CD4-positive, alpha-beta T cell treated with Interleukin-15 for 4 hours (primary cell): ENCODE data around the gene NEB.
"Not testable (repeated sequence)": the region's sequence is repeated elsewhere in the genome, so short reads cannot be mapped to it uniquely, and the experiment has no call there.

Experiments used
- DNase-seq: peaks from one replicate; pipeline ENCODE4 v3.0.0-alpha.2; 2020; ENCODE audit warnings: low spot score

Gene NEB

DNA sequence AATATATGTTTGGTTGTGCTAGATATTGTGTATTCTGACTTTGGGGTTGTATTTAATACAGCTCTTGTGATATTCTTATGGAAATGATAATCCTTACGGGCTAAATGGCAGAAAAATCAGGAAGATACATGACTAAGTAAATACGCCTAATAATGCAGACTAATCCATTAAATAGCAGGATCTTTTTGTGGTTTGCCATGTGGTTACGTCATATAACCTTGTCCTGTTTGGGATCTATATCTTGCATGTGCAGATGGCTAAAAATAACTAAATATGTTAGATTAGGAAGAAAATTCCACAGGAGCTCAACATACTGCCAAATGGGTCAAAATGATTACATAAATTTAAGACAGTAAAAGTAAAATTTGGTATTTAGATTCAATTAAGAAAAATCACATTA is 83.0 kb downstream of the NEB start:
- DNase-seq, result no peak

DNA sequence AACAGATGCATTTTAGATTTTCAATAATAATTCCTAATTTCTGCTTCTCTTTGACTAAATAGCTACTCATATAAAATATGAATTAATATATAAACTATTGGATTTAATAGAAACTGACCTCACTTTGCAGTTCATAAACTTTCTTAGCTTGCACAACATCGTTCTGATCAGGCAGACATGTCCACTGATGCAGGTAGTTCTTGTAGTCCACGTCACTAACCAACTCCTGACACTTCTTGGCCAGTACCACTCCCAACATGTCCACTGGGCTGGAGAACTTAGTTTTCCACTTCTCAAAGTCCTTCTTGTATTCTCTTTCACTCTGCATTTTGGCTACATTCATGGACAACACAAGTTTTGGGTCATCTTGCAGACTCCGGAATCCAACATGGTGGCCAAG is 83.8 kb downstream of the NEB start:
- no peak for DNase-seq

DNA sequence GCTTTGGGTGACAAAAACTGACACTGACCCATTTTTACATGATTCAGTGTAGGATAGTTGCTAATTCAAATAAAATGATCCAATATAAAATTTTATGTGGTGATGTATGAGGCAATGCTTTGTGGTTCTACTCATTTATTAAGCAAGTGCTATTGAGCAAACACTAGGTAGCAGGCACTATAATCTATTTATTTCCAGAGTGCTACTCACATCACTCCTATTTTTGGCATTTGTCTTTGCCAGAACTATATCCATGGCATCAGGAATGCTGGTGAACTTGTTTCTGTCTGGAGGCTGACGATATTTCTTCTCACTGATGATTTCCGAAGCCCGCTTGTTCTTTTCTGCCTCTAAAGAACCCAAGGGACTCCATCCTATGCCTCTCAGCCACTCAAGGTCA is 84.3 kb downstream of the NEB start:
- no peak for DNase-seq

DNA sequence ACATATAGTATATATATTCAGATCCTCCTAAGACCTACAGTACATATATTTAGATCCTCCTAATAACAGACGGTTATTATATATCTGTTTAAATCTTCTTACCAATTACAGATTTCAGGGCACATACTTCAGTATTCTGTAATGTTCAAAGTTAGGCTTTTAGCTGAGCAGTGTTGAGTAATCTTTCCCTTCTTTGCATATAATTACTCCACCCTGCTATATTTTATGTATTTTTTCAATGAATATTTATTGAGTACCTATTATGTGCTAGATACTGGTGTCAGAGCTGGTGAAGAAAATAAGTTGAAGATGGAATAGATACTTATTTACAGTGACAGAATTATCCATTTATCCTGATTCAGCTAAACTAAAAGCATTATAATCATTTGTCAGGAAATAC is 84.9 kb downstream of the NEB start:
- no peak for DNase-seq

DNA sequence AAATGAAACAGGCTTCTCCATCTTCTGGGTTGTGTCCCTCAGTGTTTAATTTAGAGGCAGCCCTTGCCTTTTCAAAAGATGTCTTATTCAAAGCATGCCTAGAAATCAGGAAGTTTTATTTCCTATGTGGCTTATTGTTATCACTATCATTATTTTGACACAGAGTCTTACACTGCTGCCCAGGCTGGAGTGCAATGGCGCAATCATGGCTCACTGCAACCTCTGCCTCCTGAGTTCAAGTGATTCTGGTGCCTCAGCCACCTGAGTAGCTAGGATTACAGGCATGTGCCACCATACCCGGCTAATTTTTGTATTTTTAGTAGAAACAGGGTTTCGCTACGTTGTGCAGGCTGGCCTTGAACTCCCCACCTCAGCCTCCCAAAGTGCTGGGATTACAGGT is 87.8 kb downstream of the NEB start:
- DNase-seq, result not testable (repeated sequence)

- no peak for DNase-seq
Measured at GRCh38 chr2:151644580-151644979, 89.7 kb downstream of the NEB start.

- not testable (repeated sequence) for DNase-seq
Measured at GRCh38 chr2:151641895-151642294, 92.4 kb downstream of the NEB start.

GRCh38 chr2:151640087-151640486 is 94.2 kb downstream of the NEB start:
- no peak for DNase-seq

DNA sequence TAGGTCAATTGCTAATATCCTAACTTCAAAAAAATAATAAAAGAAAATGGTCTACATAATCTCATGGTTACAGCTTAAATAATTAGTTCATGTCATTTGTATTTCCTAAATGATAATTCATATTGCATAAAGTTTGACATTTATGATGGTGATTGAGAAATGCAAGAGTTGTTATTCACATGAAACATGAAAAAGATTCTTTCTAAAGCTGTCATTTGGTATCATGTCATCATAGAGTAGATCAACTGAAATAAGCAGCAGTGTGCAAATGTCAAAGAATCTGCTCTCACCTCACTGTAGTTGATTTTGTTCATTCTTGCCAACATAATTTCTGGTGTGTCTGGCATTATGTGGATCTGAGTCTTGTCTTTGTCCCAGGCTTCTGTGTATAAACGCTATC is 95.3 kb downstream of the NEB start:
- no peak for DNase-seq

- DNase-seq, result peak; percentile 63
Measured at GRCh38 chr2:151638191-151638933, 95.9 kb downstream of the NEB start.

GRCh38 chr2:151637271-151637781 is 97.0 kb downstream of the NEB start:
- DNase-seq, result peak; percentile 81

- no peak for DNase-seq
Measured at GRCh38 chr2:151634736-151635467, 99.4 kb downstream of the NEB start.

DNA sequence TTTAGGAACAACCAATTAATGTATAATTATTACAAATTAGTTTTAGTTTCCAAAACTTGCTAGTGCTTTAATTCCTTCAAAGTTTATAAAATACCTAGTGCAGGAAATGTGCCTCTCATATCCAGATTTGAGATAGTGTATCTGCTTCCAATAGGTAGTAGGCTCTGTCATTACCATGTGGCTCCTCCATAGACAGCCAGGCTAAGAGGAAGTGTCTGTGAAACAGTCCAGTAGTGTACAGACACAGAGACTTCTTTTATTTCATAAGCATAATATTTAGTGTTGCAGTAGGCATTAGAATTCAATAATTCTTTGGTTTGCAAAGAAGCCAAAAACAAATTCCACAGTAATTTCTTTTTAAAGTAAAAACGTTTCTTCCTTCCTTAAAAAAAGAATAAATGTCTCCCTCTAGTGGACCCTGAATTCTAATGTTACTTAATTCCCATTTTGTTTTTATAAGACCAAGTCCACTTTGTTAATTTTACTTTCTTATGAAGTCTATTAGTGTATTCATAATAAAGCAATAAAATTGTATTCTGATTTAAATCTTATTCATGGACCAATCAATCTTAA is 101.2 kb downstream of the NEB start:
- DNase-seq, result no peak

DNA sequence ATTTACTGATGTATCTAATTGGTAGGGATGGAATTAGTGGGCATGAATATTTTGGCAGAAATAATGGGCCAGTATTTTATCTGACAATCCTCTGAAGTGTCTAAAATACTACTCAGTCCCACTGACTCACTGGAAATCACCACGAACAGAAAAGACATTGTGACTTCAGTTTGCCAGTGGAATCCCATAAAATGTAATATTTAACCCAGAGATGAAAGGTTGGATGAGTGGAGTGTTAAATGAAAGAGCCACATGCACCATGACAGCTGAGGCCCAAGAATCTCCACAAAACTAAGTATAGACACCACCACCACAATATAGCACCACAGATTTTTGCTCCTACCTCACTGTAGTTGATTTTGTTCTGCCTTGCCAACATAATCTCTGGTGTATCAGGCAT is 103.9 kb downstream of the NEB start:
- no peak for DNase-seq

GRCh38 chr2:151627353-151627752 is 106.9 kb downstream of the NEB start:
- no peak for DNase-seq

DNA sequence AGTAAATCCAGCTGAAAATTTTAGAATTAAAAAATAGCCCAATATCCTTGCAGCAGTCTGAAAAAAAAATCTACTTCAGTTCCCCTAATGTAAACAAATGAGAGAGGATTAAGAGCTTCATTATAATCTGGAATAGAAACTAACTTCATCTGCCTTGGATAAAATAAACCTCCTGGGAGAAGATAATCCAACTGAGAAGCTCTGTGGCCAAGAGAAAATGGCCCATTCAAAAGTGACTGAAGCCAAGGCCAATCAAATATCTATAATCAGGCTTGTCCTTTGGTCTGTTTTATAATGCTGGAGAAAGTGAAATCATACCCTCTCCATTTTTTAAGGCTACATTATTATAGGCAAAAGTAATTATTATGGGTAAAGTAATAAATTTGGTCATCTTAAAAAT is 110.0 kb downstream of the NEB start:
- DNase-seq, result no peak

DNA sequence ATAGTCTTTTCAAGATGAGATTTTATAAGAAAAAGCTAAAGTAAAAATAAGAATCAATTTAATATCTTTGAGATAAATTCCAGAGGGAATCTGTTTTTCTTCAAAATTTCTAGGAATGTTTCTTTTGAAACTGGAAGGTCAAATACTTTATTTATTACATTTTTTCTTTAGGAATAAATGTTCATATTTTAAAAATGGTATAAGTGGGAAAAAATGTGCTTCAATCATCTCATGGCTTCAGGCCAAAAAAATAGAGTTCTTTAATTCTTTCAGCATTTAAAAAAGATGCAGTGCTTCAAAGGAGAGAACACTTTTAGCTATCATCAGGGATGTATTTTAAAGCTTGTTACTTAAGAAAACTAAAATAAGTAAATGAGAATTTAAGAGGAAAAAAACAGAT is 110.6 kb downstream of the NEB start:
- DNase-seq, result no peak

- DNase-seq, result no peak
Measured at GRCh38 chr2:151620761-151621160, 113.5 kb downstream of the NEB start.

- no peak for DNase-seq
Measured at GRCh38 chr2:151619337-151619989, 114.8 kb downstream of the NEB start.

DNA sequence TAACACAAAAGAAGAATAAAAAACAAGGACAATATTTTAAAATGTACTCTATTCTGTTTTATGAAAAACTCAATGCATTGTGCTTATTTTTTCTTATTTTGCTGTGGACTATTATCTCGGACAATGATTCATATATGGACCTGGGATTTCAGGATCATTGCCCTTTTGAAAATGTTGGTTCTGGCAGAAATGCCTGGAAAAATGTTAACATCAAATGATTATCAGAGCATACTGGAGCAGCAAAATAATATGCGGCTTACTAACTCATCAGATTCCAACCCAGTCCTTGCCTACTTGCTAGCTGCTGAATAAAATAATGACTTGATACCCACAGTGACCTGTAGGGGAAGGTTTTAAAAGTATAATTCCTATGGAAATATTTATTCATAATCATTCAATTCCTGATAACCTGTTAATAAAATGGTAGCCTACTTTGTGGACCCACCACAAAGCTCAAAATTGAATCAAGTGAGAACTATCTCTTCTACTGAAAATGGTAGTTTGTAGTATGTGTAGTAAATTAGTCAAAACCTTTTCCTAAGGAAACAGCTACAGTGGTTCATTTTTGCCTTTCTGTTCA is 117.4 kb downstream of the NEB start:
- no peak for DNase-seq

- DNase-seq, result peak; percentile 12
Measured at GRCh38 chr2:151614606-151615306, 119.5 kb downstream of the NEB start.

DNA sequence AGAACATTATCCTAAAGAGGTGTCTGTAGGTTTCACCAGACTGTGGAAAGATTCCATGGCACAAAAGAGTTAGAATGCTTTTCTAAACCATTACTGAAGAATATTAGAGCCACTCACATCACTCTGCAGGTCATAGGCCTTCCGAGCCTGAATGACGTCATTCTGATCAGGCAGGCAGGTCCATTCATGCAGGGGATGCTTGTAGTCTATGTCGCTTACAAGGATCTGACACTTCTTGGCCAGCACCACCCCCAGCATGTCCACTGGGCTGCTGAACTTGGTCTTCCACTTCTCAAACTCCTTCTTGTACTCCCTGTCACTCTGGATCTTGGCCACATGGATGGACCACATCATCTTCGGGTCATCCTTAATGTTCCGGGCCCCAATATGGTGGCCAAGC is 120.1 kb downstream of the NEB start:
- DNase-seq, result no peak
